ENCODE measurements around the gene C1RL.

DNA sequence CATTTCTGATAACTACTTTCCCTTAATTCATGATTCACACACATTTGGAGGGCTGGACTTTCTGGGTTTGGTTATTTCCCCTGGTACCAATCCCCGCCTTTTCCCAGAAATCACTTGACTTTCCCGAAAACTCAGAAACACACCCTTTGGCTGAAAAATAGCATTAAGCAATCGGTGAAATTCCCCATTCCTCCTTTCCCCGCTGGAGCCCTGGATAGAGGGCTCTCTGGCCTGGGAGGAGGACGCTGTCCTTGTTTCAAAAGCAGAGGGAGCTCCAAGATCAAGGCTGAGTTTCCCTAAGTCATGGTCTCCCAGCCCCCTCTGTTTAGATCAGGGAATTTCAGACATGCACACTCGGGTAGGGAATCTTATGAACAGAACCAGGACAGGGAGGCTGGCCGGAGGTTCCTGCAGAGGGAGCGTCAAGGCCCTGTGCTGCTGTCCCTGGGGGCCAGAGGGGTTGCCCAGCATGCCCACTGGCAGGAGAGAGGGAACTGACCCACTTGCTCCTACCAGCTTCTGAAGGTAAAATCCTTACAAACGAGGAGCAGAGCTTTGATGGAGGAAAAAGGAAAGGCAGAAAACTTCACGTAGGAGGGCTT is 48.6 kb downstream of the C1RL start, which contains the start of gene C1S:
- TF ChIP-seq, protein P1, sequence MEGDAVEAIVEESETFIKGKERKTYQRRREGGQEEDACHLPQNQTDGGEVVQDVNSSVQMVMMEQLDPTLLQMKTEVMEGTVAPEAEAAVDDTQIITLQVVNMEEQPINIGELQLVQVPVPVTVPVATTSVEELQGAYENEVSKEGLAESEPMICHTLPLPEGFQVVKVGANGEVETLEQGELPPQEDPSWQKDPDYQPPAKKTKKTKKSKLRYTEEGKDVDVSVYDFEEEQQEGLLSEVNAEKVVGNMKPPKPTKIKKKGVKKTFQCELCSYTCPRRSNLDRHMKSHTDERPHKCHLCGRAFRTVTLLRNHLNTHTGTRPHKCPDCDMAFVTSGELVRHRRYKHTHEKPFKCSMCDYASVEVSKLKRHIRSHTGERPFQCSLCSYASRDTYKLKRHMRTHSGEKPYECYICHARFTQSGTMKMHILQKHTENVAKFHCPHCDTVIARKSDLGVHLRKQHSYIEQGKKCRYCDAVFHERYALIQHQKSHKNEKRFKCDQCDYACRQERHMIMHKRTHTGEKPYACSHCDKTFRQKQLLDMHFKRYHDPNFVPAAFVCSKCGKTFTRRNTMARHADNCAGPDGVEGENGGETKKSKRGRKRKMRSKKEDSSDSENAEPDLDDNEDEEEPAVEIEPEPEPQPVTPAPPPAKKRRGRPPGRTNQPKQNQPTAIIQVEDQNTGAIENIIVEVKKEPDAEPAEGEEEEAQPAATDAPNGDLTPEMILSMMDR (IDR thresholded peaks at IDR 0.05): peak; percentile 64 to 88 (median 78)
- TF ChIP-seq POLR2A (IDR thresholded peaks at IDR 0.05) (peak in 2 of 4 donors; percentile 57 to 67), POLR2AphosphoS5 (IDR thresholded peaks at IDR 0.05) (peak in 1 of 2 donors; percentile 84)
